ENCODE data around the gene CFAP20DC.
"Not testable (repeated sequence)": the region's sequence is repeated elsewhere in the genome, so short reads cannot be mapped to it uniquely, and the experiment has no call there.

CFAP20DC gene

GRCh38 chr3:58864480-58864879 lies 185.3 kb downstream of the CFAP20DC start:
- no peak for DNase-seq

GRCh38 chr3:58863206-58863605 lies 186.6 kb downstream of the CFAP20DC start:
- DNase-seq: no peak

- no peak for DNase-seq
Observed at GRCh38 chr3:58861551-58861950, 188.3 kb downstream of the CFAP20DC start.

- DNase-seq: no peak
Observed at GRCh38 chr3:58858126-58858525, 191.7 kb downstream of the CFAP20DC start.

GRCh38 chr3:58857402-58857801 lies 192.4 kb downstream of the CFAP20DC start:
- no peak for DNase-seq

GRCh38 chr3:58848826-58849225 lies 201.0 kb downstream of the CFAP20DC start:
- DNase-seq: no peak

- DNase-seq: not testable (repeated sequence)
Observed at GRCh38 chr3:58842050-58842747, 207.6 kb downstream of the CFAP20DC start.

- DNase-seq: no peak
Observed at GRCh38 chr3:58840949-58841348, 208.9 kb downstream of the CFAP20DC start.

GRCh38 chr3:58839964-58840363 lies 209.9 kb downstream of the CFAP20DC start:
- no peak for DNase-seq

- no peak for DNase-seq
Observed at GRCh38 chr3:58839187-58839586, 210.6 kb downstream of the CFAP20DC start.

GRCh38 chr3:58837856-58838255 lies 212.0 kb downstream of the CFAP20DC start:
- DNase-seq: no peak

- no peak for DNase-seq
Observed at GRCh38 chr3:58837141-58837843, 212.5 kb downstream of the CFAP20DC start.

GRCh38 chr3:58835086-58835485 lies 214.7 kb downstream of the CFAP20DC start:
- DNase-seq: no peak

GRCh38 chr3:58833491-58833890 lies 216.3 kb downstream of the CFAP20DC start:
- no peak for DNase-seq

- no peak for DNase-seq
Observed at GRCh38 chr3:58829321-58830000, 220.4 kb downstream of the CFAP20DC start.

GRCh38 chr3:58824777-58825176 lies 225.0 kb downstream of the CFAP20DC start:
- no peak for DNase-seq

GRCh38 chr3:58824285-58824684 lies 225.5 kb downstream of the CFAP20DC start:
- no peak for DNase-seq

GRCh38 chr3:58806551-58807244 lies 243.1 kb downstream of the CFAP20DC start:
- not testable (repeated sequence) for DNase-seq

GRCh38 chr3:58804914-58805313 lies 244.9 kb downstream of the CFAP20DC start:
- no peak for DNase-seq

- no peak for DNase-seq
Observed at GRCh38 chr3:58801541-58801940, 248.3 kb downstream of the CFAP20DC start.

GRCh38 chr3:58800940-58801339 lies 248.9 kb downstream of the CFAP20DC start:
- DNase-seq: no peak

GRCh38 chr3:58800032-58800431 lies 249.8 kb downstream of the CFAP20DC start:
- no peak for DNase-seq

- no peak for DNase-seq
Observed at GRCh38 chr3:58799271-58799670, 250.6 kb downstream of the CFAP20DC start.
